B cell (primary cell): ENCODE measurements around the gene HEXD. TPM values are rescaled to one million over a fixed set of nuclear protein-coding genes. Genes with fewer than 3 reads are reported as not detected.

Source experiments
- ATAC-seq: fragments of 200-7000 bp; cut with Tn5 transposase; one replicate; pipeline ENCODE4 v1.10.0; 2021; ENCODE audit warnings: low read depth, mild to moderate bottlenecking, moderate number of reproducible peaks, moderate library complexity
- CTCF ChIA-PET: fragments of 350-600 bp; sonication (Branson Sonifier 250); formaldehyde crosslinking; loops from one replicate; lab custom pipeline; 2021; ENCODE audit warnings: antibody characterized with exemption, inconsistent platforms; lab: Charles Lee
- POLR2A ChIA-PET: fragments of 350-600 bp; sonication (Branson Sonifier 250); formaldehyde crosslinking; loops from one replicate; lab custom pipeline; 2021; ENCODE audit warnings: antibody characterized with exemption; lab: Charles Lee
- DNase-seq: peaks from one replicate; pipeline ENCODE4 v3.0.0; 2013
- H2AFZ ChIP-seq: 2 replicates; pipeline ENCODE4 v1.6.1; 2012; ENCODE audit warnings: mild to moderate bottlenecking, low read depth, low read length; ENCODE audit not compliant: insufficient read depth, poor library complexity, severe bottlenecking
- H3K27ac ChIP-seq, 2 donors: 1 replicate in 1 of 2; 2 replicates in 1 of 2; pipeline ENCODE4 v1.5.1; 2012 to 2013; ENCODE audit warnings: low read length in 2 of 2, mild to moderate bottlenecking in 2 of 2, moderate library complexity in 1 of 2
- H3K27me3 ChIP-seq, 4 experiments: fragments of 200-600 bp in 1 of 4; sonication (generic) in 1 of 4; replicated peaks in 1 of 4; 1 replicate in 2 of 4; 2 replicates in 2 of 4; pipeline versions ENCODE4 v1.6.1 to v1.7.0; 2013 to 2016; ENCODE audit warnings: low read length in 3 of 4, mild to moderate bottlenecking in 2 of 4, mixed read lengths in 1 of 4, moderate library complexity in 1 of 4; ENCODE audit not compliant: insufficient read depth in 4 of 4, control insufficient read depth in 3 of 4; ENCODE audit errors: control extremely low read depth in 1 of 4
- H3K36me3 ChIP-seq, 2 experiments: replicated peaks in 1 of 2; 1 replicate in 1 of 2; 2 replicates in 1 of 2; pipeline versions ENCODE4 v1.6.1 to v1.7.1; 2013; ENCODE audit warnings: low read length in 1 of 2; ENCODE audit not compliant: insufficient read depth in 2 of 2, control insufficient read depth in 1 of 2; ENCODE audit errors: control extremely low read depth in 1 of 2, extremely low read depth in 1 of 2
- H3K4me1 ChIP-seq, 2 donors: fragments of 200-600 bp in 1 of 2; sonication (generic) in 1 of 2; 1 replicate in 1 of 2; 2 replicates in 1 of 2; pipeline versions ENCODE4 v1.5.1 to v1.6.1; 2013 to 2017; ENCODE audit warnings: low read length in 2 of 2; ENCODE audit not compliant: control insufficient read depth in 2 of 2, insufficient read depth in 2 of 2
- H3K4me2 ChIP-seq: replicated peaks from 2 replicates; pipeline ENCODE3; 2012; ENCODE audit warnings: mild to moderate bottlenecking, low read depth, low read length; ENCODE audit not compliant: poor library complexity, severe bottlenecking
- H3K4me3 ChIP-seq, 5 experiments: fragments of 200-600 bp in 1 of 5; sonication (generic) in 1 of 5; 1 replicate in 3 of 5; 2 replicates in 2 of 5; pipeline versions ENCODE4 v1.5.1 to v1.7.0; 2011 to 2016; ENCODE audit warnings: low read length in 4 of 5, mild to moderate bottlenecking in 4 of 5, low read depth in 2 of 5, control low read depth in 1 of 5, moderate library complexity in 1 of 5; ENCODE audit not compliant: insufficient read depth in 1 of 5; ENCODE audit errors: control extremely low read depth in 1 of 5, extremely low read depth in 1 of 5
- H3K79me2 ChIP-seq: fragments of 200-600 bp; sonication (generic); one replicate; pipeline ENCODE4 v1.6.0; 2016; ENCODE audit warnings: low read length; ENCODE audit not compliant: control insufficient read depth, insufficient read depth
- H3K9ac ChIP-seq: fragments of 200-600 bp; sonication (generic); 2 replicates; pipeline ENCODE4 v1.6.1; 2017; ENCODE audit warnings: mild to moderate bottlenecking, low read length, moderate library complexity
- H3K9me3 ChIP-seq, 3 donors: one replicate each; pipeline versions ENCODE4 v1.6.1 to v1.7.1; 2013; ENCODE audit warnings: low read length in 2 of 3; ENCODE audit not compliant: control insufficient read depth in 2 of 3, insufficient read depth in 1 of 3; ENCODE audit errors: control extremely low read depth in 1 of 3
- H4K20me1 ChIP-seq: 2 replicates; pipeline ENCODE4 v1.6.0; 2012; ENCODE audit warnings: mild to moderate bottlenecking, low read length; ENCODE audit not compliant: insufficient read depth, control insufficient read depth, poor library complexity, severe bottlenecking
- H3K27ac Mint-ChIP-seq: one replicate; pipeline ENCODE4 v1.8.0; 2021; ENCODE audit warnings: mixed read lengths
- H3K27me3 Mint-ChIP-seq: one replicate; pipeline ENCODE4 v1.8.0; 2021; ENCODE audit warnings: mixed read lengths
- H3K4me1 Mint-ChIP-seq: one replicate; pipeline ENCODE4 v1.8.0; 2021; ENCODE audit warnings: mixed read lengths
- H3K4me3 Mint-ChIP-seq: one replicate; pipeline ENCODE4 v1.8.0; 2021; ENCODE audit warnings: mixed read lengths
- H3K9me3 Mint-ChIP-seq: one replicate; pipeline ENCODE4 v1.8.0; 2022; ENCODE audit warnings: mixed read lengths; ENCODE audit not compliant: insufficient read depth
- EZH2 ChIP-seq: IDR thresholded peaks from 2 replicates; pipeline ENCODE4 v1.6.1; 2012; ENCODE audit warnings: borderline replicate concordance, low read depth, mild to moderate bottlenecking, moderate library complexity, low read length; ENCODE audit not compliant: insufficient read depth, poor library complexity, severe bottlenecking
- WGBS: methylation state at CpG from one replicate; pipeline ENCODE4 v1.1.5; 2013; ENCODE audit warnings: missing lambda C conversion rate; ENCODE audit not compliant: insufficient coverage; 5-methylcytosine and 5-hydroxymethylcytosine counted together
- intact Hi-C: fragments of 100-400 bp; cut with micrococcal nuclease; formaldehyde crosslinking; loops from one replicate; pipeline ENCODE4 v1.10.0; 2022
- polyA plus RNA-seq: library from polyadenylated mRNA; depleted of rRNA; stranded (reverse); fragments of >200 nt; gene quantifications from 2 replicates; pipeline ENCODE4 v1.2.3, GENCODE V29; 2012
- total RNA-seq, 2 donors: library from RNA; stranded (reverse); fragments of 120-200 nt in 1 of 2; gene quantifications; 1 replicate in 1 of 2; 2 replicates in 1 of 2; pipeline versions ENCODE4 v1.2.3 to v1.2.4, GENCODE V29; 2013 to 2022
- TF ChIP-seq, protein P1 (sequence below): fragments of 200-600 bp; IDR thresholded peaks from one replicate; pipeline ENCODE4 v1.8.0; 2022; ENCODE audit warnings: antibody characterized with exemption, mild to moderate bottlenecking

HEXD gene
- total and polyA plus RNA-seq, 2 donors (not counting 1 experiment from before 2014, with no cell fraction given) = 128 to 317 TPM

DNA sequence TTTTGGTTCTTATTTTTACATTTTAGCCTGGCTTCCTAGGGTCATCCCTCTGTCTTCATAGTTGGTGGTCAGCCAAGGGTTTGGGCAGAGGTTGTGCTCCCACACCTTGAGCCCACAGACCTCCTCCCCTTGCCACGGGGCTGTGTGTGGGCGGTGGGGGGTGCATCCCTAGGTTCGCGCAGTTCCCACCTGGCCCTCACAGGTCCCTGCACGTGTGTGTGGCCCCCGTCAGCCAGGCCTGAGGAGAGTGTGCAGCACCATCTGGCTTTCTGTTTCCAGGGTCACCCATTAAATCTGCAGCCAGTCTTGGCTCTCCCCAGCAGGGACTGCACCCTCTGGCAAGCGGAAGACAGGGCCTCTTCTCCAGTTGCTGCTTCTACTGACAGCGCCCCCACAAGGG, 13.9 kb downstream of the HEXD start:
- Histone ChIP-seq H3K4me1 (peaks cover 22 to 58% of the 10 kb centered on the region in 2 donors), H3K36me3 (peaks cover 0 to 19% of the 10 kb centered on the region in 2 experiments), H4K20me1 (peaks cover 13% of the 10 kb centered on the region), H3K27me3 (no peaks in the 10 kb centered on the region), H2AFZ (no peak overlapping the region), H3K27ac (no peak overlapping the region), H3K79me2 (peaks cover 17% of the 10 kb centered on the region), H3K9me3 (peaks cover 0 to 6% (median 0%) of the 10 kb centered on the region in 3 donors), H3K9ac (no peak overlapping the region), H3K4me2 (no peak overlapping the region), H3K4me3 (no peak overlapping the region)
- H3K27ac Mint-ChIP-seq = no peak overlapping the region
- POLR2A ChIA-PET = interaction anchor here (2.8 kb wide), 1 partner anchor 17 kb away, joined by 13 read pairs; no protein-coding TSS in a partner anchor
- CTCF ChIA-PET = no interaction called here
- H3K4me3 Mint-ChIP-seq = no peak overlapping the region
- intact Hi-C loops = no loop called here
- TF ChIP-seq, protein P1, sequence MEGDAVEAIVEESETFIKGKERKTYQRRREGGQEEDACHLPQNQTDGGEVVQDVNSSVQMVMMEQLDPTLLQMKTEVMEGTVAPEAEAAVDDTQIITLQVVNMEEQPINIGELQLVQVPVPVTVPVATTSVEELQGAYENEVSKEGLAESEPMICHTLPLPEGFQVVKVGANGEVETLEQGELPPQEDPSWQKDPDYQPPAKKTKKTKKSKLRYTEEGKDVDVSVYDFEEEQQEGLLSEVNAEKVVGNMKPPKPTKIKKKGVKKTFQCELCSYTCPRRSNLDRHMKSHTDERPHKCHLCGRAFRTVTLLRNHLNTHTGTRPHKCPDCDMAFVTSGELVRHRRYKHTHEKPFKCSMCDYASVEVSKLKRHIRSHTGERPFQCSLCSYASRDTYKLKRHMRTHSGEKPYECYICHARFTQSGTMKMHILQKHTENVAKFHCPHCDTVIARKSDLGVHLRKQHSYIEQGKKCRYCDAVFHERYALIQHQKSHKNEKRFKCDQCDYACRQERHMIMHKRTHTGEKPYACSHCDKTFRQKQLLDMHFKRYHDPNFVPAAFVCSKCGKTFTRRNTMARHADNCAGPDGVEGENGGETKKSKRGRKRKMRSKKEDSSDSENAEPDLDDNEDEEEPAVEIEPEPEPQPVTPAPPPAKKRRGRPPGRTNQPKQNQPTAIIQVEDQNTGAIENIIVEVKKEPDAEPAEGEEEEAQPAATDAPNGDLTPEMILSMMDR = no peak
- no peak for TF ChIP-seq EZH2
- ATAC-seq = no peak
- peaks cover 34% of the 10 kb centered on the region for H3K4me1 Mint-ChIP-seq
- DNase-seq = no peak
- no peaks in the 10 kb centered on the region for H3K27me3 Mint-ChIP-seq
- WGBS = 86% methylated on average over 7 of the region's 8 CpGs
- H3K9me3 Mint-ChIP-seq = no peaks in the 10 kb centered on the region

DNA sequence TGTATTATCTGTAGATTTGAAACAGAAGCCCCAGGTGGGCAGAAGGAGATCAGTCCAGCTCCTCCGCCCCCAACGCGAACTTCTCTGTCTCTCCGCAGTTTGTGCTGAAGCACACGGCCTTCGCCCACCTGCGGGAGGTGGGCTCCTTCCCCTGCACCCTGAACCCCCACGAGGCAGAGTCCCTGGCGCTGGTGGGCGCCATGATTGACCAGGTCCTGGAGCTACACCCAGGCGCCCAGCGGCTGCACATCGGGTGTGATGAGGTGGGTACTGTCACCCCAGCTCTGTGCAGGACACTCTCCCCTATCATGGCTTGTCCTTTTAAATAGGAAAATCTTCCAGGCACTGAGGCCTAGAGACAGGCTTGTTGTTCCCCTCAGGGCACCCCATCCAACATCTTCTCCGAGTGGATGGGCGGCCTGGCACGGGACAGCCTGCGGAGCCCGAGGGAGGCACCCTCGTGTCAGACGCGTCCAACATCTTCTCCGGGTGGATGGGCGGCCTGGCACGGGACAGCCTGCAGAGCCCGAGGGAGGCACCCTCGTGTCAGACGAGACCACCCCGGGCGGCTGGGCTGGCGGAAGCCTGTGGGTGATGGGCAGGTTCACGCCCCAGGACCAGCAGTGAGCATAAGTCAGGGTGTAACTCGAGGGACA, 15.5 kb downstream of the HEXD start:
- H3K4me2 ChIP-seq = peak overlapping the region; percentile 67

More for the DNA sequence above, 15.5 kb downstream of the HEXD start:
- Histone ChIP-seq H3K79me2 (peaks cover 32% of the 10 kb centered on the region), H4K20me1 (peaks cover 26% of the 10 kb centered on the region), H3K9ac (no peak overlapping the region), H3K9me3 (peaks cover 0 to 6% (median 0%) of the 10 kb centered on the region in 3 donors), H3K36me3 (peaks cover 0 to 34% of the 10 kb centered on the region in 2 experiments), H3K4me3 (no peak overlapping the region), H2AFZ (no peak overlapping the region), H3K27ac (peak overlapping the region in 1 of 2 donors; percentile 61), H3K27me3 (no peaks in the 10 kb centered on the region), H3K4me1 (peaks cover 22 to 60% of the 10 kb centered on the region in 2 donors)
- intact Hi-C loops = loop anchor here (2.0 kb wide), 1 partner anchor 15 kb away; no protein-coding TSS in a partner anchor
- CTCF ChIA-PET = interaction anchor here (1.5 kb wide), 1 partner anchor 14 kb away, joined by 5 read pairs; no protein-coding TSS in a partner anchor
- peak overlapping the region; percentile 80 for H3K27ac Mint-ChIP-seq
- H3K9me3 Mint-ChIP-seq = no peaks in the 10 kb centered on the region
- POLR2A ChIA-PET = interaction anchor here (1.6 to 2.8 kb wide), 3 partner anchors 11 to 16 kb away, joined by 3 to 13 read pairs (median 5); no protein-coding TSS in a partner anchor
- no peak overlapping the region for H3K4me3 Mint-ChIP-seq
- WGBS = 91% methylated on average over 29 of the region's 32 CpGs
- H3K27me3 Mint-ChIP-seq = no peaks in the 10 kb centered on the region
- ATAC-seq (no peak), DNase-seq (peak; percentile 22)
- H3K4me1 Mint-ChIP-seq = peaks cover 33% of the 10 kb centered on the region
- no peak for TF ChIP-seq EZH2
- TF ChIP-seq, protein P1 = no peak
